HepG2 (cell line): ENCODE measurements around the gene ELANE. TPM values are rescaled to one million over a fixed set of nuclear protein-coding genes. Genes with fewer than 3 reads are reported as not detected.
A peak's percentile ranks its signal among the peaks of the same experiment; 100 is the strongest.

Experiments
- CEBPZ ChIP-seq: IDR thresholded peaks from 2 replicates; pipeline ENCODE4 v1.6.1; 2012; ENCODE audit warnings: low read length, improper control_type of control experiment
- ELK4 ChIP-seq: sonication (generic); formaldehyde crosslinking; IDR thresholded peaks from 2 replicates; pipeline ENCODE4 v1.9.0; 2021; ENCODE audit warnings: missing genetic modification reagents, borderline replicate concordance
- GATA4 ChIP-seq: sonication (generic); IDR thresholded peaks from 2 replicates; pipeline ENCODE4 v1.6.1; 2016; ENCODE audit warnings: antibody characterized with exemption, low read depth, borderline replicate concordance
- GATAD1 ChIP-seq: IDR thresholded peaks from 2 replicates; pipeline ENCODE4 v1.6.1; 2016; ENCODE audit warnings: missing genetic modification reagents, missing compliant biosample characterization
- HMGXB4 ChIP-seq, 2 experiments: sonication (generic) in 1 of 2; formaldehyde crosslinking in 1 of 2; IDR thresholded peaks; 2 replicates each; pipeline versions ENCODE4 v1.4.0 to v1.6.1; 2018 to 2020; ENCODE audit warnings: missing genetic modification reagents in 2 of 2, borderline replicate concordance in 1 of 2, low read depth in 1 of 2, mild to moderate bottlenecking in 1 of 2, missing biosample characterization in 1 of 2
- KDM1A ChIP-seq: IDR thresholded peaks from 2 replicates; pipeline ENCODE4 v1.6.1; 2016; ENCODE audit warnings: missing compliant biosample characterization
- KDM3A ChIP-seq: IDR thresholded peaks from 2 replicates; pipeline ENCODE4 v1.6.1; 2018; ENCODE audit warnings: low read depth, missing compliant biosample characterization
- KDM4B ChIP-seq: sonication (generic); formaldehyde crosslinking; IDR thresholded peaks from 2 replicates; pipeline ENCODE4 v1.4.0; 2020; ENCODE audit warnings: missing genetic modification reagents
- MATR3 ChIP-seq: sonication (generic); formaldehyde crosslinking; IDR thresholded peaks from 2 replicates; pipeline ENCODE4 v1.4.0; 2020; ENCODE audit warnings: missing genetic modification reagents
- NFATC3 ChIP-seq: sonication (generic); formaldehyde crosslinking; IDR thresholded peaks from 2 replicates; pipeline ENCODE4 v1.5.1; 2020; ENCODE audit warnings: mild to moderate bottlenecking, missing genetic modification reagents
- NFIC ChIP-seq: IDR thresholded peaks from 2 replicates; pipeline ENCODE4 v1.6.1; 2012; ENCODE audit warnings: mild to moderate bottlenecking, low read length, inconsistent platforms
- NFRKB ChIP-seq: fragments of 450-650 bp; IDR thresholded peaks from 2 replicates; pipeline ENCODE4 v1.6.1; 2017
- NPAS2 ChIP-seq: sonication (generic); formaldehyde crosslinking; IDR thresholded peaks from 2 replicates; pipeline ENCODE4 v1.8.0; 2022; ENCODE audit warnings: mild to moderate bottlenecking, missing genetic modification reagents, borderline replicate concordance
- PHF20 ChIP-seq: sonication (generic); formaldehyde crosslinking; IDR thresholded peaks from 2 replicates; pipeline ENCODE4 v1.5.0; 2020; ENCODE audit warnings: mild to moderate bottlenecking, missing genetic modification reagents
- SAFB2 ChIP-seq: sonication (generic); formaldehyde crosslinking; IDR thresholded peaks from 2 replicates; pipeline ENCODE4 v1.5.1; 2020; ENCODE audit warnings: missing genetic modification reagents, low read depth, mild to moderate bottlenecking, borderline replicate concordance
- SMAD3 ChIP-seq: sonication (generic); formaldehyde crosslinking; IDR thresholded peaks from 2 replicates; pipeline ENCODE4 v1.4.0; 2020; ENCODE audit warnings: missing genetic modification reagents
- SP2 ChIP-seq: sonication (generic); formaldehyde crosslinking; IDR thresholded peaks from 2 replicates; pipeline ENCODE4 v1.5.1; 2020; ENCODE audit warnings: mild to moderate bottlenecking, missing genetic modification reagents
- TEAD2 ChIP-seq: sonication (generic); formaldehyde crosslinking; IDR thresholded peaks from 2 replicates; pipeline ENCODE4 v1.9.0; 2021; ENCODE audit warnings: missing genetic modification reagents
- ZBTB3 ChIP-seq: sonication (generic); formaldehyde crosslinking; IDR thresholded peaks from 2 replicates; pipeline ENCODE4 v1.4.0; 2020; ENCODE audit warnings: low read depth, mild to moderate bottlenecking, moderate library complexity, missing genetic modification reagents, borderline replicate concordance
- ZFP91 ChIP-seq: sonication (generic); formaldehyde crosslinking; IDR thresholded peaks from 2 replicates; pipeline ENCODE4 v1.9.0; 2022; ENCODE audit warnings: missing genetic modification reagents, mild to moderate bottlenecking, borderline replicate concordance
- ZNF34 ChIP-seq: sonication (generic); formaldehyde crosslinking; IDR thresholded peaks from 2 replicates; pipeline ENCODE4 v1.4.0; 2020; ENCODE audit warnings: mild to moderate bottlenecking, missing genetic modification reagents, borderline replicate concordance
- ZNF530 ChIP-seq: sonication (generic); formaldehyde crosslinking; IDR thresholded peaks from 2 replicates; pipeline ENCODE4 v1.5.0; 2020; ENCODE audit warnings: low read depth, mild to moderate bottlenecking, missing genetic modification reagents
- ZNF850 ChIP-seq: sonication (generic); formaldehyde crosslinking; conservative IDR thresholded peaks from 2 replicates; pipeline ENCODE4 v1.9.0; 2021; ENCODE audit warnings: mild to moderate bottlenecking, missing genetic modification reagents
- polyA plus RNA-seq, 8 experiments: library from polyadenylated mRNA; depleted of rRNA in 3 of 8; stranded (reverse) in 7 of 8; unstranded in 1 of 8; fragments of >200 nt; fragmentation: Illumina TruSeq in 4 of 8; extraction: Trizol in 4 of 8; gene quantifications; 2 replicates each; pipeline versions ENCODE4 v1.2.1 to v1.2.3, GENCODE V29; 2011 to 2016; ENCODE audit warnings: low read depth in 4 of 8, missing spikeins in 1 of 8, mixed read lengths in 1 of 8; ENCODE audit not compliant: insufficient read depth in 1 of 8
- total RNA-seq, 5 experiments: library from RNA; depleted of rRNA; stranded (reverse); fragments of >200 nt; fragmentation: Illumina TruSeq; extraction: Trizol; gene quantifications; 2 replicates each; pipeline ENCODE4 v1.2.3, GENCODE V29; 2016; ENCODE audit warnings: low read depth in 1 of 5

Gene ELANE
- total and polyA plus RNA-seq, 2 of the 13 experiments (the other 11 are each of a cell fraction or from before 2014, with no cell fraction given): not detected

GRCh38 chr19:892894-893689 lies 41.0 kb downstream of the ELANE start, which contains the start of the genes MED16 and RNU6-9 (continued):
- TF ChIP-seq CEBPZ: no peak
- no peak for TF ChIP-seq GATA4
- no peak for TF ChIP-seq ZBTB3 (CRISPR knock-in tag)
- peak; percentile 79 for TF ChIP-seq GATAD1 (CRISPR knock-in tag)
- TF ChIP-seq ZNF530: no peak
- TF ChIP-seq NFATC3 (CRISPR knock-in tag): no peak
- TF ChIP-seq SP2 (CRISPR knock-in tag): no peak
- TF ChIP-seq SMAD3 (CRISPR knock-in tag): peak; percentile 67; the same call in 1 of the 2 replicates
- no peak for TF ChIP-seq NFRKB
- no peak for TF ChIP-seq ELK4 (CRISPR knock-in tag)
- TF ChIP-seq KDM3A (CRISPR knock-in tag): no peak
- no peak for TF ChIP-seq TEAD2
- peak; percentile 79 for TF ChIP-seq PHF20
- no peak for TF ChIP-seq NFIC
- TF ChIP-seq SAFB2 (CRISPR knock-in tag): no peak; the same call in 1 of the 2 replicates
- TF ChIP-seq ZNF34 (CRISPR knock-in tag): no peak
- TF ChIP-seq KDM4B (CRISPR knock-in tag): no peak
- no peak for TF ChIP-seq NPAS2
- peak; percentile 64; the same call in 1 of the 2 replicates for TF ChIP-seq ZFP91
- TF ChIP-seq HMGXB4 (CRISPR knock-in tag; IDR thresholded peaks at IDR 0.05; ENCODE audit: borderline replicate concordance in 1 of 2, low read depth in 1 of 2): peak; percentile 86 to 87; a peak in 3 of 4 replicates
- TF ChIP-seq ZNF850: no peak
- TF ChIP-seq KDM1A (CRISPR knock-in tag): no peak
- TF ChIP-seq MATR3 (CRISPR knock-in tag): no peak
